ENCODE measurements around the gene MS4A4E.
A peak's percentile ranks its signal among the peaks of the same experiment; 100 is the strongest.

- peak in 5 of 6 experiments; percentile 21 to 49 (median 29) for TF ChIP-seq CTCF (IDR thresholded peaks at IDR 0.05)
- no peak for TF ChIP-seq EP300 (IDR thresholded peaks at IDR 0.05)
- TF ChIP-seq POLR2AphosphoS5 (IDR thresholded peaks at IDR 0.05) = no peak
- TF ChIP-seq POLR2A (IDR thresholded peaks at IDR 0.05) = no peak
Observed at GRCh38 chr11:60169264-60169915, 73.5 kb downstream of the MS4A4E start.

All from upper lobe of left lung (tissue), 4 donors.